Omental fat pad (tissue), 4 donors: Measurements from ENCODE around the gene JAKMIP3. TPM values are rescaled to one million over a fixed set of nuclear protein-coding genes. Genes with fewer than 3 reads are reported as not detected.

Source experiments
- ATAC-seq: fragments of 150-250 bp; one replicate; pipeline ENCODE4 v1.9.1; 2016; ENCODE audit warnings: mild to moderate bottlenecking, moderate library complexity; ENCODE audit not compliant: low FRiP score
- DNase-seq: peaks from one replicate; pipeline ENCODE4 v3.0.0-alpha.2; 2019; ENCODE audit warnings: low spot score
- total RNA-seq, 4 donors: library from RNA; depleted of rRNA; stranded (reverse); fragments of >200 nt; gene quantifications; one replicate each; pipeline ENCODE4 v1.1.0, GENCODE V29; 2016
- TF ChIP-seq, protein P1 (sequence below), 3 donors: fragments of 450-650 bp; IDR thresholded peaks; one replicate each; pipeline ENCODE4 v1.5.1; 2016 to 2017; ENCODE audit warnings: antibody characterized with exemption in 3 of 3, mild to moderate bottlenecking in 3 of 3, moderate library complexity in 2 of 3

JAKMIP3 gene
- total RNA-seq, 4 donors from 2014 or later, result 0.13 to 0.79 (median 0.37) TPM

DNA sequence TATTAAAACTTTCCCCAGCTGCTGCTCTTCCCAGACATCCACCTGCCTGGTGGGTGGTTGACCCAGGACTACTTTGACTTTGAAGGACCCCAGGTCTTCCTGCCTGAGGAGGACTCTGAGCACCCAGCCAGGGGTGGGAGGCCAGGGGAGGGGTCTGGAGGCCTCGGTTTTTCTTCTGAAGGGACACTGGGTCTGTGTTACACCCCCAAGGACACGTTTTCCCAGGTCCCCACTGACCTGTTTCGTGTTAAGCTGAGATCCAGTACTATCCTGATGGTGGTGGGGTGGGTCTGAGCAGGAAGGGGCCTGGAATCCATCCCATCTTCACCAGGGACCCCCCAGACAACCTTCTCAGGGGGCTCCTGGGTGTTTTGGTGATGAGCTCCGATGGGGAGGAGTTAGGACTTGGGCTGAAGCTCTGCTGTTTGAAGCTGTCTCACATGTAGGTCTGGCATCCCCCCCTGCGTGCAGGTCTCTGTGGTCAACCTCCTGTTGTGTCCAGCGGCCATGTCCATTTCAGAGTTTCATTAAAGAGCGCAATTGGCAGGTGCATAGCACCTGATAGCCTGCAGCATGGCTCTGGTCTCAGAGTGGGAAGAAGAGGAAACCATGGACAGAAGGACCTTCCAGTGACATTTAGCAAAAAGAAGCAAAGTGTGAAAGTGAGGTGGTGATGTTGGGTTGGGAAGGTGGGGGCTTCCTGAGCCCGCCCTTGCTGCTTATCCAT, 3.5 kb downstream of the JAKMIP3 start:
- TF ChIP-seq, protein P1, sequence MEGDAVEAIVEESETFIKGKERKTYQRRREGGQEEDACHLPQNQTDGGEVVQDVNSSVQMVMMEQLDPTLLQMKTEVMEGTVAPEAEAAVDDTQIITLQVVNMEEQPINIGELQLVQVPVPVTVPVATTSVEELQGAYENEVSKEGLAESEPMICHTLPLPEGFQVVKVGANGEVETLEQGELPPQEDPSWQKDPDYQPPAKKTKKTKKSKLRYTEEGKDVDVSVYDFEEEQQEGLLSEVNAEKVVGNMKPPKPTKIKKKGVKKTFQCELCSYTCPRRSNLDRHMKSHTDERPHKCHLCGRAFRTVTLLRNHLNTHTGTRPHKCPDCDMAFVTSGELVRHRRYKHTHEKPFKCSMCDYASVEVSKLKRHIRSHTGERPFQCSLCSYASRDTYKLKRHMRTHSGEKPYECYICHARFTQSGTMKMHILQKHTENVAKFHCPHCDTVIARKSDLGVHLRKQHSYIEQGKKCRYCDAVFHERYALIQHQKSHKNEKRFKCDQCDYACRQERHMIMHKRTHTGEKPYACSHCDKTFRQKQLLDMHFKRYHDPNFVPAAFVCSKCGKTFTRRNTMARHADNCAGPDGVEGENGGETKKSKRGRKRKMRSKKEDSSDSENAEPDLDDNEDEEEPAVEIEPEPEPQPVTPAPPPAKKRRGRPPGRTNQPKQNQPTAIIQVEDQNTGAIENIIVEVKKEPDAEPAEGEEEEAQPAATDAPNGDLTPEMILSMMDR (IDR thresholded peaks at IDR 0.05), result no peak
- DNase-seq, result no peak
- ATAC-seq, result no peak

DNA sequence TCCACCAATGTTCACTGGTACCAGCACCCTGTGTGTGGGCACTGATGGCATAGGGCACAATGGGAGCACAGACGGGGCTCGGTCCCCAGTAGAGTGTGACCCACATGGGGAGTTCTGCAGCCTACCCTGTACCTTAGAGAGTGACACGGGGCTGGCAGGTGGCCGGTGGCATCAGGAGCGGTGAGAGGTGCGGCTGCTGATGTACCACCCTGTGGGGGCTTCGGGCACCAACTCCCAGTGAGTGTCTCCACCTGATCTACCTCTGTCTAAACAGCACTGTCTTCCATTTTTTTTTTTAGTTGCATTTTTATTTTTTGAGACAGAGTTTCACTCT, 4.1 kb downstream of the JAKMIP3 start:
- no peak for ATAC-seq
- no peak for DNase-seq
- TF ChIP-seq, protein P1 (IDR thresholded peaks at IDR 0.05), result no peak

DNA sequence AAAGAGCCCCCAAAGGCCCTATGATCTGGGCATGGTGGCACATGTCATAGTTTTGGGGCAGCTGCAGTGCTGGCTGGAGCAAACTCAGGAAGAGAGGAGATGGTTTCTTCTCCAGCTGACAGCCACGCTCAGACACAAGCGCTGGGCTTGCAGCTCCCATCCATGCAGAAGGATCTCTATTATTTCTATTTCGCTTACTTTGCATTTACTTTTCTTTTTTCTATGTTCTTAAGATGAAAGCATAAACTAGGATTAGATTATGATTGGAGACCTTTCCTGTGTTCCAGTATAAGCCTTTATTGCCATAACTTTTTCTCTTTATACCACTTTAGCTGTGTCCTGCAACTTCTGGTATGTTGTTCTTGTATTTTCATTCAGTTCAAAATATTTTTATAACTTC, 5.0 kb downstream of the JAKMIP3 start:
- TF ChIP-seq, protein P1 (IDR thresholded peaks at IDR 0.05), result no peak
- ATAC-seq (no peak), DNase-seq (no peak)

DNA sequence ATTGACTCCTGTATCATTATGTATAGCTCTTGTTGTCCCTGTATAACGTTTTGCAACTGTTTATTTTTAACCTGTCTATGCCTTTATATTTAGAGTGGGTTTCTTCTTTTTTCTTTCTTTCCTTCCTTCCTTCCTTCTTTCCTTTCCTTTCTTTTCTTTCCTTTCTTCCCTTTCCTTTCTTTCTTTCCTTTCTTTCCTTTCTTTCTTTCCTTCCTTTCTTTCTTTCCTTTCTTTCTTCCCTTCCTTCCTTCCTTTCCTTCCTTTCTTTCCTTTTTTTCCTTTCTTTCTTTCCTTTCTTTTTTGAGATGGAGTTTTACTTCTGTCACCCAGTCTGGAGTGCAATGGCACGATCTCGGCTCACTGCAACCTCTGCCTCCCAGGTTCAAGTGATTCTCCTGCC, 5.9 kb downstream of the JAKMIP3 start:
- ATAC-seq, result no peak
- TF ChIP-seq, protein P1 (IDR thresholded peaks at IDR 0.05), result no peak
- no peak for DNase-seq

DNA sequence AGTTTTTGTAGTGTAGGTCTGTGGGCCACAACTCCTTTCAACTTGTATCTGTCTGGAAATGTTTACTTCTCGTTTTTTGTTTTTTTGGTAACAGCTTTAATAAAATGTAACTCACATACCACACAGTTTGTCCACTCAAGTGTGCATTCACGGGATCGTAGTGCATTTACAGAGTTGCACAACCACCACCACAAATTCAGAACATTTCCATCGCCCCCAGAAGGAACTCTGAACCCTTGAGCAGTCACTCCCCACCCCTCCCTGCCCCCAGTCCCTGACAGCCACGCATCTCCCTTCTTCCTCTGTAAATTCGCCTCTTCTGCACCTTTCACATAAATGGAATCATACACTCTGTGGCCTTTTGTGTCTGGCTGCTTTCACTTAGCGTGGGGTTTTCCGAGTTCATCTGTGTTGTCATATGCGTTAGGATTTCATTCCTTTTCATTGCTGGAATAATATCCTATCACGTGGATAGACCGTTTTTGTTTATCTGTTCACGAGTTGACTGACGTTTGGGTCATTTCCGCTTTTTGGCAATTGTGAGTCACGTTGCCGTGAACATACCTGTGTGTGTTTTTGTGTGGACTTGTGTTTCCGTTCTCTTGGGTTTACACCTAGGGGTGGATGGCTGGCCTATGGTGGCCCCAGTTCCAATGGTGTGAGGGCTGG, 10.3 kb downstream of the JAKMIP3 start:
- ATAC-seq (no peak), DNase-seq (no peak)
- TF ChIP-seq, protein P1 (IDR thresholded peaks at IDR 0.05), result no peak

DNA sequence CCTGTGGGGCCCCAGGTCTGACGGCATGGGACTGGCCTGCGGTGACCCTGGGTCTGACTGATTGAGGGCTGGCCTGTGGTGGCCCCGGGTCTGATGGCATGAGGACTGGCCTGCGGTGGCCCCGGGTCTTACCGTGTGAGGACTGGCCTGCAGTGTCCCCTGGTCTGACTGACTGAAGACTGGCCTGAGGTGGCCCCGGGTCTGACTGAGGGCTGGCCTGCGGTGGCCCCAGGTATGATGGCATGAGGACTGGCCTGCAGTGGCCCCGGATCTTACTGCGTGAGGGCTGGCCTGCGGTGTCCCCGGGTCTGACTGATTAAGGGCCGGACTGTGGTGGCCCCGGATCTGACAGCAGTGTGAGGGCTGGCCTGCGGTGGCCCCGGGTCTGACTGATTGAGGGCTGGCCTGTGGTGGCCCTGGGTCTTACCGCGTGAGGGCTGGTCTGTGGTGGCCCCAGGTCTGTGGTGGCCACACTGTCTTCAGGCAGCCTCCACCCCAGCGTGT, 10.9 kb downstream of the JAKMIP3 start:
- ATAC-seq, result no peak
- no peak for DNase-seq
- TF ChIP-seq, protein P1 (IDR thresholded peaks at IDR 0.05), result no peak

DNA sequence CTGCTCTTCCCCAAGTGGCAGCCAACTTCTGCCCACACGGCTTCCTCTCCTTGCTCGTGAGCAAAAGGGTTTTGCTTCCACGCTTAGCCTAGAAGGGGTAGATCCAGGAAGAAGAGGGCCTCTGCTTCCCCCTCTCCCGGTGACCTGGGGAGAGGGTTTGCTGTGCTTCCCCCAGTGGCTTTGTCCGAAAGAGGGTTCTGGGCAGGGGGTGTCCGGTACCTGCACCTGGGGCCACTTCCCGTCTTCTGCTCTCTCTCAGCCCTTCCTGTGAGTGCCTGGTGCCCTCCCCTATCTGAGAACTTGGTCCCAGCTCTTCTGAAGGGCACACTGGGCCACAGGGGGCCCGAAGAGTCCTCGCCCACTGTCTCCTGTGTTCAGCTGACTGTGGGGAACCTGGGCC, 11.3 kb downstream of the JAKMIP3 start:
- TF ChIP-seq, protein P1 (IDR thresholded peaks at IDR 0.05), result no peak
- no peak for DNase-seq
- no peak for ATAC-seq
